Glutamatergic neuron (in vitro differentiated cells): ENCODE results near the gene RBM27. TPM values are rescaled to one million over a fixed set of nuclear protein-coding genes. Genes with fewer than 3 reads are reported as not detected.

Source experiments
- DNase-seq: peaks from one replicate; pipeline ENCODE4 v3.0.0; 2022
- H3K27ac Mint-ChIP-seq: one replicate; pipeline ENCODE4 v1.8.0; 2020; ENCODE audit warnings: mild to moderate bottlenecking, mixed read lengths, inconsistent platforms; ENCODE audit not compliant: unreplicated experiment
- H3K27me3 Mint-ChIP-seq: one replicate; pipeline ENCODE4 v1.8.0; 2020; ENCODE audit warnings: mild to moderate bottlenecking, moderate library complexity, mixed read lengths, inconsistent platforms; ENCODE audit not compliant: unreplicated experiment
- H3K36me3 Mint-ChIP-seq: one replicate; pipeline ENCODE4 v1.8.0; 2020; ENCODE audit warnings: mild to moderate bottlenecking, mixed read lengths, inconsistent platforms; ENCODE audit not compliant: unreplicated experiment
- H3K4me1 Mint-ChIP-seq: one replicate; pipeline ENCODE4 v1.8.0; 2020; ENCODE audit warnings: mild to moderate bottlenecking, low read depth, mixed read lengths, inconsistent platforms; ENCODE audit not compliant: unreplicated experiment
- H3K4me3 Mint-ChIP-seq: one replicate; pipeline ENCODE4 v1.8.0; 2020; ENCODE audit warnings: mild to moderate bottlenecking, mixed read lengths, inconsistent platforms; ENCODE audit not compliant: unreplicated experiment
- H3K9me3 Mint-ChIP-seq: one replicate; pipeline ENCODE4 v1.8.0; 2020; ENCODE audit warnings: mild to moderate bottlenecking, moderate library complexity, mixed read lengths, inconsistent platforms; ENCODE audit not compliant: unreplicated experiment
- long read RNA-seq: library from polyadenylated mRNA; unstranded; transcript quantifications from one replicate; pipeline ENCODE4 v2.0.0, GENCODE V29; 2020; ENCODE audit not compliant: unreplicated experiment
- total RNA-seq: library from RNA; stranded (reverse); fragmentation: NEBNext Ultra II Directional; extraction: Animal tissue kit (Norgen Biotek cat#: 25700); gene quantifications from one replicate; pipeline ENCODE4 v1.2.1, GENCODE V29; 2021; ENCODE audit not compliant: unreplicated experiment
- TF ChIP-seq, protein P1 (sequence below): fragments of 200-600 bp; sonication (generic); IDR thresholded peaks from one replicate; pipeline ENCODE4 v1.5.0; 2021; ENCODE audit not compliant: partially characterized antibody, unreplicated experiment

Gene RBM27, protein sequence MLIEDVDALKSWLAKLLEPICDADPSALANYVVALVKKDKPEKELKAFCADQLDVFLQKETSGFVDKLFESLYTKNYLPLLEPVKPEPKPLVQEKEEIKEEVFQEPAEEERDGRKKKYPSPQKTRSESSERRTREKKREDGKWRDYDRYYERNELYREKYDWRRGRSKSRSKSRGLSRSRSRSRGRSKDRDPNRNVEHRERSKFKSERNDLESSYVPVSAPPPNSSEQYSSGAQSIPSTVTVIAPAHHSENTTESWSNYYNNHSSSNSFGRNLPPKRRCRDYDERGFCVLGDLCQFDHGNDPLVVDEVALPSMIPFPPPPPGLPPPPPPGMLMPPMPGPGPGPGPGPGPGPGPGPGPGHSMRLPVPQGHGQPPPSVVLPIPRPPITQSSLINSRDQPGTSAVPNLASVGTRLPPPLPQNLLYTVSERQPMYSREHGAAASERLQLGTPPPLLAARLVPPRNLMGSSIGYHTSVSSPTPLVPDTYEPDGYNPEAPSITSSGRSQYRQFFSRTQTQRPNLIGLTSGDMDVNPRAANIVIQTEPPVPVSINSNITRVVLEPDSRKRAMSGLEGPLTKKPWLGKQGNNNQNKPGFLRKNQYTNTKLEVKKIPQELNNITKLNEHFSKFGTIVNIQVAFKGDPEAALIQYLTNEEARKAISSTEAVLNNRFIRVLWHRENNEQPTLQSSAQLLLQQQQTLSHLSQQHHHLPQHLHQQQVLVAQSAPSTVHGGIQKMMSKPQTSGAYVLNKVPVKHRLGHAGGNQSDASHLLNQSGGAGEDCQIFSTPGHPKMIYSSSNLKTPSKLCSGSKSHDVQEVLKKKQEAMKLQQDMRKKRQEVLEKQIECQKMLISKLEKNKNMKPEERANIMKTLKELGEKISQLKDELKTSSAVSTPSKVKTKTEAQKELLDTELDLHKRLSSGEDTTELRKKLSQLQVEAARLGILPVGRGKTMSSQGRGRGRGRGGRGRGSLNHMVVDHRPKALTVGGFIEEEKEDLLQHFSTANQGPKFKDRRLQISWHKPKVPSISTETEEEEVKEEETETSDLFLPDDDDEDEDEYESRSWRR
- total RNA-seq = 20.8 TPM
- long read RNA-seq, partial matches to known transcripts = 3 of 3 reads
- long read RNA-seq, other reads (novel, unspliced or antisense) = 0 of 3 reads

DNA sequence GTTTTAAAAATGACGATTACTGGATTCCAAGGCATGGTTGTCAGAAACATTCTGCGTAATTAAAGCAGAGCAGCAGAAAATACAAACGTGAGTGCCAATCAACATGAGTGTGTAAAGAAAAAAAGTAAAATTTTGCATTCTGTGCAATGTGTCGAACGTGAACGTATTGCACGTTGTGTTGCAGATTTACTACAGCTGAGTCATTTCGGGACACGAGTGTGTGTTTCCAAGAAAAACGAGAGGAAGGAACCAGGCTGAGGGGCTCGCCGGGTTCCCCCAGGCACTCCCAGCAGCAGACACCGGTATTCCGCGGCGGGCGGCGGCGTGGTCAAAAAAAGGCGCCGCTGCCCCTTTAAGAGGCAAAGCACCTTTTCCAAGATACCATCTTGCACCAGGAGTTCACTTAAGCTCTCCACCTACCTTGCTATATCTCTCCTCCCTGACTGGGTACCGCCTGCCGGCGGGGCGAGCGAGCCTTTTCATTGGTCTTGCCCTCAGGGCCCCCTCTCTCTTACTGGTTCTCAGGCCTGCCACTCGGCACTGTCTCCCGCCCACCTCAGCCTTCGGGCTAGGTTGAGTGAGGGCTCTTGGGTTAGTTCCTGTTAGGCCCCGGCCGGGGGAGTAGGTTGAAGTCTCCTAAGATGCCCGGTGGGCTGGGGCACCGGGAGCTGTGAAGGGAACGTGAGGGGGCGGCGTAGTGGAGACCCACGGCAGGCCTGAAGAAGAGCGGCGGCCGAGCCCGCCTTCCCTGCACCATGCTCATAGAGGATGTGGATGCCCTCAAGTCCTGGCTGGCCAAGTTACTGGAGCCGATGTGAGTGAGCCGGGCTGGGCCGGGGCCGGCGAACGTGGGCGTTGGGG is at the start of gene RBM27:
TSS of gene RBM27 (plus strand) at position 595 of the 861 bp plus-strand sequence. CDS start at position 756, 161 bp downstream.
- no peaks in the 10 kb centered on the region for H3K9me3 Mint-ChIP-seq
- H3K4me1 Mint-ChIP-seq = no peaks in the 10 kb centered on the region
- no peak within 1 kb of the TSS for H3K27ac Mint-ChIP-seq
- peak; percentile 96 for DNase-seq
- TF ChIP-seq, protein P1, sequence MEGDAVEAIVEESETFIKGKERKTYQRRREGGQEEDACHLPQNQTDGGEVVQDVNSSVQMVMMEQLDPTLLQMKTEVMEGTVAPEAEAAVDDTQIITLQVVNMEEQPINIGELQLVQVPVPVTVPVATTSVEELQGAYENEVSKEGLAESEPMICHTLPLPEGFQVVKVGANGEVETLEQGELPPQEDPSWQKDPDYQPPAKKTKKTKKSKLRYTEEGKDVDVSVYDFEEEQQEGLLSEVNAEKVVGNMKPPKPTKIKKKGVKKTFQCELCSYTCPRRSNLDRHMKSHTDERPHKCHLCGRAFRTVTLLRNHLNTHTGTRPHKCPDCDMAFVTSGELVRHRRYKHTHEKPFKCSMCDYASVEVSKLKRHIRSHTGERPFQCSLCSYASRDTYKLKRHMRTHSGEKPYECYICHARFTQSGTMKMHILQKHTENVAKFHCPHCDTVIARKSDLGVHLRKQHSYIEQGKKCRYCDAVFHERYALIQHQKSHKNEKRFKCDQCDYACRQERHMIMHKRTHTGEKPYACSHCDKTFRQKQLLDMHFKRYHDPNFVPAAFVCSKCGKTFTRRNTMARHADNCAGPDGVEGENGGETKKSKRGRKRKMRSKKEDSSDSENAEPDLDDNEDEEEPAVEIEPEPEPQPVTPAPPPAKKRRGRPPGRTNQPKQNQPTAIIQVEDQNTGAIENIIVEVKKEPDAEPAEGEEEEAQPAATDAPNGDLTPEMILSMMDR = no peak
- H3K4me3 Mint-ChIP-seq = no peak within 1 kb of the TSS
- no peaks in the 10 kb centered on the region for H3K27me3 Mint-ChIP-seq
- no peaks in the 10 kb centered on the region for H3K36me3 Mint-ChIP-seq

DNA sequence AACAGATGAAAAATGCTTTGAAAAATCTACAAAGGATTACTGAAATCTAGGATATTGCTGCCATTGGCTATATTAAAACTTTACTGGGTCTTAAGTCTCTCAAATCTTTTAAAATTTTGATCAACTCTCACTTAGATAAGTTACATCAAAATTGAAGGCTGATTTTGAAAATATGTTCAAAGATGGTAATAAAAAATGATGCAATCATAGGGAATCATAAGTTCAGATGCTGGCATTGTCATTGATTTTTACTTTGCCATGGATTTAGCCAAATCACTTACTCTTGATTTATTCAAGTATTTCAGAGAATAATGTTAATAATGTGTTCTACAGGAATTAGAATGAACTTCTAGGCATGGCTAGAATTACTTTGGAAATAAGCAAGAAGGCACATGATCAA is 45.1 kb upstream of the RBM27 start:
- peaks cover 4% of the 10 kb centered on the region for H3K36me3 Mint-ChIP-seq
- TF ChIP-seq, protein P1 = no peak
- no peaks in the 10 kb centered on the region for H3K4me1 Mint-ChIP-seq
- no peaks in the 10 kb centered on the region for H3K9me3 Mint-ChIP-seq
- H3K27me3 Mint-ChIP-seq = no peaks in the 10 kb centered on the region
- no peak overlapping the region for H3K4me3 Mint-ChIP-seq
- DNase-seq = no peak
- no peak overlapping the region for H3K27ac Mint-ChIP-seq

DNA sequence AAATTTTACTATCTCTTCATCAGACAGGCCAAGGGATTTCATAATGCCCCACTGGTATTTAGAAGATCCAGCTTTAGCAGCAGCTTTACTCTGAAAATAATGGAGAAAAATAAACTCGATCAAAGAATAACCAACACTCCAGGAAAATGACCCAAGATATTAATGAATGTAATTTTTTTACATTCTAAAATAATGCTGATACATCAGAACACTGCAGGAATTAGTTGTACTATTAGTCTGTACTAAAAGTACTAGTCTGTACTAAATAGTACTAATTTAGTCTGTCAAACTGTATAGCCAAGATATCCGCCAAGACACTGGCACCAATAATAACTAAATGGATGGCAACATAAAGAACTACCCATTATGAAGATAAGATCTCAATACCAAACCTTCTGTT is 39.0 kb upstream of the RBM27 start:
- Mint-ChIP-seq H3K27me3 (no peaks in the 10 kb centered on the region), H3K4me3 (no peak overlapping the region), H3K9me3 (no peaks in the 10 kb centered on the region), H3K4me1 (no peaks in the 10 kb centered on the region), H3K36me3 (peaks cover 8% of the 10 kb centered on the region), H3K27ac (no peak overlapping the region)
- TF ChIP-seq, protein P1 = no peak
- no peak for DNase-seq

DNA sequence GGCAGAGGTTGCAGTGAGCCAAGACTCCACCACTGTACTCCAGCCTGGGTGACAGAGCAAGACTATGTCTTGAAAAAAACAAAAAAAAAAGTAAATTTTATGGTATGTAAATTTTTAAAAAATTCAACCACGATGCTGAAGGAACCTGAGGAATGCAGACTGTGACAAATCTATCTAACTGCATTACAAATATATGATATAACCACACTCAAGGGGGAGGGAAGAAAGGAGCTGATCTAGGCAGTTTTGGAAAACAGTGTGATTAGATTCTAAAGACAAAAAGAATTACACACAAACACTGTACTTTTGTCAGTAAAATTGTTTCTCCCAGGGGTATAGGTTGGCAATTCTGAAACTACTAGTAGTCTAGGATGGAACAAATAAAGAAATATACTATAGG is 37.9 kb upstream of the RBM27 start:
- Mint-ChIP-seq H3K27me3 (no peaks in the 10 kb centered on the region), H3K27ac (peak overlapping the region; percentile 52), H3K36me3 (peaks cover 8% of the 10 kb centered on the region), H3K9me3 (peaks cover 2% of the 10 kb centered on the region), H3K4me3 (no peak overlapping the region), H3K4me1 (no peaks in the 10 kb centered on the region)
- TF ChIP-seq, protein P1 = no peak
- DNase-seq = no peak
